HG03097 (cell line): Measurements from ENCODE around the gene L1CAM.

ENCODE experiments used
- ATAC-seq: cut with Tn5 transposase; IDR thresholded peaks from one replicate; pipeline ENCODE4 v1.9.1; 2021; ENCODE audit not compliant: unreplicated experiment, low FRiP score

L1CAM gene

GRCh38 chrX:153924149-153924861 lies 38.3 kb upstream of the L1CAM start:
- ATAC-seq, result no peak

GRCh38 chrX:153922932-153923857 lies 37.2 kb upstream of the L1CAM start:
- no peak for ATAC-seq

- ATAC-seq, result no peak
These were observed 35.8 kb upstream of the L1CAM start for GRCh38 chrX:153921511-153922446.

GRCh38 chrX:153921070-153921469 lies 35.1 kb upstream of the L1CAM start:
- no peak for ATAC-seq

- no peak for ATAC-seq
These were observed 34.6 kb upstream of the L1CAM start for GRCh38 chrX:153920546-153920945.

- ATAC-seq, result no peak
These were observed 33.3 kb upstream of the L1CAM start for GRCh38 chrX:153919281-153919680.

GRCh38 chrX:153917869-153918268 lies 31.9 kb upstream of the L1CAM start:
- no peak for ATAC-seq

GRCh38 chrX:153913701-153914100 lies 27.7 kb upstream of the L1CAM start:
- ATAC-seq, result no peak

GRCh38 chrX:153913211-153913610 lies 27.2 kb upstream of the L1CAM start:
- ATAC-seq, result no peak

- no peak for ATAC-seq
These were observed 25.8 kb upstream of the L1CAM start for GRCh38 chrX:153911798-153912197.

GRCh38 chrX:153910446-153910845 lies 24.5 kb upstream of the L1CAM start:
- no peak for ATAC-seq

- ATAC-seq, result no peak
These were observed 24.0 kb upstream of the L1CAM start for GRCh38 chrX:153909980-153910360.

GRCh38 chrX:153909024-153909979 lies 23.3 kb upstream of the L1CAM start:
- no peak for ATAC-seq

GRCh38 chrX:153908219-153908860 lies 22.4 kb upstream of the L1CAM start:
- no peak for ATAC-seq

- no peak for ATAC-seq
These were observed 21.5 kb upstream of the L1CAM start for GRCh38 chrX:153907456-153907855.

- no peak for ATAC-seq
These were observed 20.3 kb upstream of the L1CAM start for GRCh38 chrX:153906126-153906917.

- ATAC-seq, result no peak
These were observed 19.6 kb upstream of the L1CAM start for GRCh38 chrX:153905481-153906095.
